A673 (cell line): ENCODE results near the gene LAMP1. TPM values are rescaled to one million over a fixed set of nuclear protein-coding genes. Genes with fewer than 3 reads are reported as not detected.
"Not testable (repeated sequence)": the region's sequence is repeated elsewhere in the genome, so short reads cannot be mapped to it uniquely, and the experiment has no call there.

ENCODE experiments used
- BruUV-seq: library from RNA; stranded (reverse); fragments of 400-500 nt; replicated peaks from 2 replicates; lab custom pipeline; 2021; lab: Mats Ljungman, UMichigan
- CTCF ChIA-PET: fragments of 300-600 bp; sonication (Branson Sonifier 250); formaldehyde crosslinking; loops from one replicate; lab custom pipeline; 2022; ENCODE audit warnings: antibody characterized with exemption; lab: Charles Lee
- POLR2A ChIA-PET: fragments of 300-600 bp; sonication (Branson Sonifier 250); formaldehyde crosslinking; loops from one replicate; lab custom pipeline; 2022; ENCODE audit warnings: antibody characterized with exemption; ENCODE audit not compliant: low non-redundant PET; lab: Charles Lee
- DNase-seq: peaks from one replicate; pipeline ENCODE4 v3.0.0-alpha.2; 2015; ENCODE audit warnings: low spot score
- H3K27ac ChIP-seq: fragments of 200-600 bp; sonication (generic); 2 replicates; pipeline ENCODE4 v1.5.1; 2016; ENCODE audit warnings: mixed run types, low read depth, mild to moderate bottlenecking, mixed read lengths, antibody characterized with exemption, low read length; ENCODE audit not compliant: poor library complexity, severe bottlenecking
- H3K27me3 ChIP-seq: fragments of 200-600 bp; sonication (generic); replicated peaks from 2 replicates; pipeline ENCODE4 v1.6.1; 2017; ENCODE audit warnings: mixed run types, low read depth, mild to moderate bottlenecking, mixed read lengths, antibody characterized with exemption, low read length; ENCODE audit not compliant: insufficient read depth, poor library complexity
- H3K36me3 ChIP-seq: fragments of 200-600 bp; sonication (generic); 2 replicates; pipeline ENCODE4 v1.6.1; 2016; ENCODE audit warnings: mixed run types, mild to moderate bottlenecking, mixed read lengths, antibody characterized with exemption, low read length; ENCODE audit not compliant: insufficient read depth, poor library complexity, severe bottlenecking
- H3K4me1 ChIP-seq: fragments of 200-600 bp; sonication (generic); 2 replicates; pipeline ENCODE4 v1.6.1; 2017; ENCODE audit warnings: mixed run types, mild to moderate bottlenecking, mixed read lengths, antibody characterized with exemption, low read length; ENCODE audit not compliant: insufficient read depth, poor library complexity, severe bottlenecking
- H3K4me3 ChIP-seq: fragments of 200-600 bp; sonication (generic); 2 replicates; pipeline ENCODE4 v1.5.1; 2016; ENCODE audit warnings: low read depth, mixed run types, mild to moderate bottlenecking, mixed read lengths, low read length; ENCODE audit not compliant: poor library complexity, severe bottlenecking
- H3K9me3 ChIP-seq: fragments of 200-600 bp; sonication (generic); 2 replicates; pipeline ENCODE4 v1.6.1; 2016; ENCODE audit warnings: mixed run types, low read depth, mild to moderate bottlenecking, mixed read lengths, antibody characterized with exemption, low read length; ENCODE audit not compliant: poor library complexity, severe bottlenecking
- CTCF ChIP-seq: fragments of 300-800, 200-600 bp; sonication (generic); conservative IDR thresholded peaks from 2 replicates; pipeline ENCODE4 v1.5.1; 2017; ENCODE audit warnings: low read depth, mild to moderate bottlenecking, antibody characterized with exemption, low read length, moderate library complexity, mixed read lengths
- EZH2 ChIP-seq: fragments of 200-600 bp; sonication (generic); IDR thresholded peaks from 2 replicates; pipeline ENCODE4 v1.6.1; 2017; ENCODE audit warnings: borderline replicate concordance, low read depth, mild to moderate bottlenecking, mixed read lengths, antibody characterized with exemption, low read length; ENCODE audit not compliant: poor library complexity, severe bottlenecking
- intact Hi-C: fragments of 100-400 bp; cut with micrococcal nuclease; formaldehyde crosslinking; loops from one replicate; pipeline ENCODE4 v1.10.0; 2022; ENCODE audit not compliant: unreplicated experiment
- total RNA-seq: library from RNA; stranded (reverse); gene quantifications from 2 replicates; pipeline ENCODE4 v1.2.3, GENCODE V29; 2021

Gene LAMP1
- total RNA-seq, 1 experiment from 2014 or later: 129 TPM

GRCh38 chr13:113367020-113367560, 70.1 kb downstream of the LAMP1 start:
- TF ChIP-seq CTCF (no peak), EZH2 (no peak)
- intact Hi-C loops: no loop called here
- POLR2A ChIA-PET: no interaction called here
- Histone ChIP-seq H3K27ac (no peak overlapping the region), H3K27me3 (no peaks in the 10 kb centered on the region), H3K36me3 (no peaks in the 10 kb centered on the region), H3K4me3 (no peak overlapping the region), H3K9me3 (no peaks in the 10 kb centered on the region), H3K4me1 (no peaks in the 10 kb centered on the region)
- CTCF ChIA-PET: no interaction called here
- no TSS peak for BruUV-seq
- DNase-seq: no peak

- TF ChIP-seq EZH2 (no peak), CTCF (no peak)
- Histone ChIP-seq H3K36me3 (no peaks in the 10 kb centered on the region), H3K4me3 (no peak overlapping the region), H3K4me1 (no peaks in the 10 kb centered on the region), H3K9me3 (no peaks in the 10 kb centered on the region), H3K27ac (no peak overlapping the region), H3K27me3 (no peaks in the 10 kb centered on the region)
- ChIA-PET CTCF (no interaction called here), POLR2A (no interaction called here)
- no peak for DNase-seq
- no TSS peak for BruUV-seq
- intact Hi-C loops: no loop called here
Observed at GRCh38 chr13:113367771-113368170, 70.7 kb downstream of the LAMP1 start.

GRCh38 chr13:113368353-113368752, 71.3 kb downstream of the LAMP1 start:
- H3K36me3 ChIP-seq, H3K4me3 ChIP-seq, DNase-seq, H3K4me1 ChIP-seq, BruUV-seq, CTCF ChIA-PET, H3K9me3 ChIP-seq, H3K27me3 ChIP-seq, H3K27ac ChIP-seq, POLR2A ChIA-PET, intact Hi-C loops: not testable (repeated sequence)

- intact Hi-C loops: no loop called here
- no peak overlapping the region for H3K27ac ChIP-seq
- BruUV-seq: no TSS peak
- ChIA-PET POLR2A (no interaction called here), CTCF (no interaction called here)
- no peaks in the 10 kb centered on the region for H3K27me3 ChIP-seq
- TF ChIP-seq CTCF: no peak
- no peak for TF ChIP-seq EZH2
- H3K9me3 ChIP-seq: no peaks in the 10 kb centered on the region
- no peak overlapping the region for H3K4me3 ChIP-seq
- no peaks in the 10 kb centered on the region for H3K36me3 ChIP-seq
- DNase-seq: no peak
- no peaks in the 10 kb centered on the region for H3K4me1 ChIP-seq
Observed at GRCh38 chr13:113369189-113369588, 72.2 kb downstream of the LAMP1 start.
